Kidney (tissue), 14 donors: ENCODE data around the gene TEX12. TPM values are rescaled to one million over a fixed set of nuclear protein-coding genes. Genes with fewer than 3 reads are reported as not detected.

ENCODE experiments used
- DNase-seq, 5 donors: peaks; one replicate each; pipeline ENCODE4 v3.0.0-alpha.2; 2013 to 2020
- FAIRE-seq: peaks from 2 replicates; lab custom pipeline; 2012; peaks lifted over from hg19 to GRCh38; lab: Jason Lieb, UNC
- H3K27ac ChIP-seq, 2 donors: one replicate each; pipeline ENCODE4 v1.7.0; 2013; ENCODE audit warnings: low read depth in 2 of 2, low read length in 2 of 2, inconsistent platforms in 1 of 2
- H3K27me3 ChIP-seq: one replicate; pipeline ENCODE4 v1.7.1; 2013; ENCODE audit warnings: low read length, inconsistent platforms; ENCODE audit not compliant: control insufficient read depth, insufficient read depth
- H3K36me3 ChIP-seq, 3 donors: one replicate each; pipeline versions ENCODE4 v1.7.0 to v1.7.1; 2013; ENCODE audit warnings: low read length in 3 of 3, control low read depth in 1 of 3, inconsistent platforms in 1 of 3; ENCODE audit not compliant: insufficient read depth in 3 of 3, control insufficient read depth in 2 of 3
- H3K4me1 ChIP-seq, 3 donors: one replicate each; pipeline versions ENCODE4 v1.7.0 to v1.7.1; 2013; ENCODE audit warnings: low read length in 3 of 3, inconsistent platforms in 1 of 3, low read depth in 1 of 3; ENCODE audit not compliant: control insufficient read depth in 2 of 3, insufficient read depth in 2 of 3
- H3K4me3 ChIP-seq, 3 donors: one replicate each; pipeline versions ENCODE4 v1.7.0 to v1.8.1; 2013; ENCODE audit warnings: low read length in 3 of 3, control low read depth in 1 of 3, inconsistent platforms in 1 of 3
- H3K9ac ChIP-seq, 3 donors: one replicate each; pipeline versions ENCODE4 v1.7.0 to v1.7.1; 2013; ENCODE audit warnings: low read length in 3 of 3, control low read depth in 1 of 3, inconsistent platforms in 1 of 3
- H3K9me3 ChIP-seq, 3 donors: one replicate each; pipeline versions ENCODE4 v1.7.0 to v1.7.1; 2013; ENCODE audit warnings: low read length in 3 of 3, control low read depth in 1 of 3, inconsistent platforms in 1 of 3; ENCODE audit not compliant: control insufficient read depth in 2 of 3, insufficient read depth in 1 of 3
- CTCF ChIP-seq: IDR thresholded peaks from 3 replicates; pipeline ENCODE4 v1.5.1; 2012; ENCODE audit warnings: mild to moderate bottlenecking, moderate library complexity, borderline replicate concordance; ENCODE audit not compliant: insufficient read depth; ENCODE audit errors: extremely low read depth
- intact Hi-C: fragments of 100-400 bp; cut with DNase I; formaldehyde crosslinking; loops from one replicate; pipeline ENCODE4 v1.11.1; 2022
- polyA plus RNA-seq: library from polyadenylated mRNA; stranded (reverse); fragments of 350-450 nt; fragmentation: Illumina TruSeq; extraction: RNeasy Lipid Tissue Mini Kit (QIAGEN cat#74804); gene quantifications from one replicate; pipeline ENCODE4 v1.2.3, GENCODE V29; 2014; ENCODE audit warnings: low read depth, low replicate concordance; ENCODE audit not compliant: insufficient read depth
- total RNA-seq: library from RNA; stranded (reverse); fragmentation: NEBNext Ultra II Directional; extraction: Animal tissue kit (Norgen Biotek cat#: 25700); gene quantifications from one replicate; pipeline ENCODE4 v1.2.1, GENCODE V29; 2021
- donor health status: control.
- donor health status: control.
- donor health status: control.
- donor health status: control.
- donor health status: control.
- donor health status: DM: yes; HTN: yes; CAD: no.
- donor health status: Normal renal cell carcinoma (clear cell type).

The TEX12 gene
- total and polyA plus RNA-seq, 2 donors from 2014 or later = not detected

GRCh38 chr11:112212710-112213109 is 45.5 kb downstream of the TEX12 start:
- TF ChIP-seq CTCF = no peak
- no peak overlapping the region for H3K9ac ChIP-seq
- no peak for DNase-seq
- no peak overlapping the region for H3K4me3 ChIP-seq
- H3K36me3 ChIP-seq = no peaks in the 10 kb centered on the region
- H3K27ac ChIP-seq = no peak overlapping the region
- intact Hi-C loops = no loop called here
- FAIRE-seq = no peak
- H3K9me3 ChIP-seq = no peaks in the 10 kb centered on the region
- no peaks in the 10 kb centered on the region for H3K27me3 ChIP-seq
- H3K4me1 ChIP-seq = no peaks in the 10 kb centered on the region

GRCh38 chr11:112213753-112214152 is 46.6 kb downstream of the TEX12 start:
- Histone ChIP-seq H3K9ac (no peak overlapping the region), H3K4me1 (no peaks in the 10 kb centered on the region), H3K9me3 (no peaks in the 10 kb centered on the region), H3K4me3 (no peak overlapping the region), H3K27me3 (no peaks in the 10 kb centered on the region), H3K36me3 (no peaks in the 10 kb centered on the region), H3K27ac (no peak overlapping the region)
- TF ChIP-seq CTCF = no peak
- no peak for DNase-seq
- intact Hi-C loops = no loop called here
- no peak for FAIRE-seq

GRCh38 chr11:112215621-112216020 is 48.4 kb downstream of the TEX12 start:
- H3K9me3 ChIP-seq = no peaks in the 10 kb centered on the region
- intact Hi-C loops = no loop called here
- H3K27ac ChIP-seq = no peak overlapping the region
- TF ChIP-seq CTCF = no peak
- H3K27me3 ChIP-seq = no peaks in the 10 kb centered on the region
- no peak overlapping the region for H3K4me3 ChIP-seq
- peaks cover 0 to 2% (median 0%) of the 10 kb centered on the region in 3 donors for H3K4me1 ChIP-seq
- no peak overlapping the region for H3K9ac ChIP-seq
- FAIRE-seq (no peak), DNase-seq (no peak)
- H3K36me3 ChIP-seq = no peaks in the 10 kb centered on the region

GRCh38 chr11:112216561-112217105 is 49.5 kb downstream of the TEX12 start:
- H3K9me3 ChIP-seq = no peaks in the 10 kb centered on the region
- no peaks in the 10 kb centered on the region for H3K27me3 ChIP-seq
- no peak overlapping the region for H3K27ac ChIP-seq
- intact Hi-C loops = no loop called here
- DNase-seq (no peak), FAIRE-seq (no peak)
- peaks cover 0 to 4% (median 2%) of the 10 kb centered on the region in 3 donors for H3K4me1 ChIP-seq
- no peak for TF ChIP-seq CTCF
- H3K4me3 ChIP-seq = no peak overlapping the region
- no peak overlapping the region for H3K9ac ChIP-seq
- no peaks in the 10 kb centered on the region for H3K36me3 ChIP-seq
